GM18498 (cell line): Measurements from ENCODE around the gene HGD.

Source experiments
- ATAC-seq: cut with Tn5 transposase; IDR thresholded peaks from one replicate; pipeline ENCODE4 v1.9.1; 2021; ENCODE audit warnings: mild to moderate bottlenecking, moderate library complexity; ENCODE audit not compliant: unreplicated experiment

The HGD gene

DNA sequence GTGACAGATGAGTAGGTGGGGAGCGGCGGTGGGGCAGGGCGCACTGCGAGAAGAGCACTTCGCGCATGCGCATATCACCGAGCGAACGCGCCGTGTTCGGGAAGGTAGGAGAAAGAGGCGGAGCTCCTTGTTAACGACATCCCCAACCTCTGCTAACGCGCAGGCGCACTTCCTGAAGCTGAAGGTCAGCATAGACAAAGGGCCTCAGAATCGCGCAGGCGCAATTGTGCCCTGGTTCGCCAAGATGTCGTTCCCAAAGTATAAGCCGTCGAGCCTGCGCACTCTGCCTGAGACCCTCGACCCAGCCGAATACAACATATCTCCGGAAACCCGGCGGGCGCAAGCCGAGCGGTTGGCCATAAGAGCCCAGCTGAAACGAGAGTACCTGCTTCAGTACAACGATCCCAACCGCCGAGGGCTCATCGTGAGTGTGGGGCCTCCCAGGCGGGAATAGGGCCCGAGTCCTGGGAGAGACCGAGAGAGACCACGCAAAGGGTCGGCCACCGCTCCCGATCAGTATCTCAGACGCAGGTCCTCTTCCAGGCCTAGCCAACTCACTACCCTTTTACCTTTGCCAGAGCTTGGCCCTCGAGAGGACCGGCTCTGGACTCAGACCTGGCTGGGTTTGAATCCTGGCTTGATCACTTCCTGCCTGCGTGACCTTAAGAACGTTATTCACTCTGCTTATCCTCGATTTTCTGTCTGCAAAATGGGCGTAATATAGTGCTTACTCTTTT lies 85.8 kb downstream of the HGD start, which contains the start of gene NDUFB4:
NDUFB4 (plus strand) TSS at position 221 of the 737 bp plus-strand sequence; CDS start at position 245, 24 bp downstream.
- peak; percentile 93 for ATAC-seq

DNA sequence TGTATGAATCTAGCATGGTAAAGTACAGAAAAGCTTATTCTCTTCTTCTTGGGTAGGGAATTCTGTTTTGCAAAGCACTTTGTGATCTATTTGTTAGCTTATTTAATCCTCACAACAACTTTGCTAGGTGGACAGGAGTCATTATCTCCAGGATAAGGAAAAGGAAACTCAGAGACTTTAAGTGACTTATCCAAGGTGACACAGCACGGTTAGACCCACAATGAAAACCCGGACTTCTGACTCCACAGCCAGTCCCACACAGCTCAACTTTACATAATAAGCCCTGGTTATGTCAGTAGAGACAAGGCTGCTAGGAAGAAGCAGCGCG lies 86.3 kb downstream of the HGD start:
- no peak for ATAC-seq

DNA sequence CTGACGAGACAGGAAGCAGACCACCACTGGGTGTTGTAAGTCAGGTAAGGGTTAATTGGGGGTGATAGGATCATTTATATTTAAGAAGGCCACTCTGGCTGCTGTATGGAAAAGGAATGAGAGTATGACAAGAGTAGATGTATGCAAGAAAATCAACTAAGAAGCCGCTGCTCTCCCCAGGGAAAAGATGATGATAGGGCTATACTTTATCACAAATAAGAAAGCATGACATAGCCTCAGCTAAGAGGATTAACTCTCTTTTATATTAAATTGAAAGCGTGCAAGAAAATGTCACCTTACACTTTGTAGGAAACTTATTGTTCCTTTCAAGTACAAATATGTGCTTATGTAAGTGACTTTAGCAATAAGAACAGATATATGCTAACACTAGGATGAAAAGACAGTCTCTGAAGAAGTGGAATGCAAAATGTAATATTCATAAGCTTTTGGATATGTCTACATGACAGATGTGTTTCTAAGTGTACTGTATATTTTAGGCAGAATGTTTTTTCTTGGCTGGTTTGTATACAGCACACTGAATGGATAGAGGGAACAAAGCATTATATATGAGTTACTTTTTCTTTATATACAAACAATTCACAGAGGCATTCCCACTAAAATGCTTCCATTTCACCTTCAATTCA lies 94.6 kb downstream of the HGD start:
- ATAC-seq = no peak
